A673 (cell line): ENCODE results near the gene NOS1AP. TPM values are rescaled to one million over a fixed set of nuclear protein-coding genes. Genes with fewer than 3 reads are reported as not detected.

ENCODE experiments used
- BruUV-seq: library from RNA; stranded (reverse); fragments of 400-500 nt; replicated peaks from 2 replicates; lab custom pipeline; 2021; lab: Mats Ljungman, UMichigan
- CTCF ChIA-PET: fragments of 300-600 bp; sonication (Branson Sonifier 250); formaldehyde crosslinking; loops from one replicate; lab custom pipeline; 2022; ENCODE audit warnings: antibody characterized with exemption; lab: Charles Lee
- POLR2A ChIA-PET: fragments of 300-600 bp; sonication (Branson Sonifier 250); formaldehyde crosslinking; loops from one replicate; lab custom pipeline; 2022; ENCODE audit warnings: antibody characterized with exemption; ENCODE audit not compliant: low non-redundant PET; lab: Charles Lee
- DNase-seq: peaks from one replicate; pipeline ENCODE4 v3.0.0-alpha.2; 2015; ENCODE audit warnings: low spot score
- H3K27ac ChIP-seq: fragments of 200-600 bp; sonication (generic); 2 replicates; pipeline ENCODE4 v1.5.1; 2016; ENCODE audit warnings: mixed run types, low read depth, mild to moderate bottlenecking, mixed read lengths, antibody characterized with exemption, low read length; ENCODE audit not compliant: poor library complexity, severe bottlenecking
- H3K27me3 ChIP-seq: fragments of 200-600 bp; sonication (generic); replicated peaks from 2 replicates; pipeline ENCODE4 v1.6.1; 2017; ENCODE audit warnings: mixed run types, low read depth, mild to moderate bottlenecking, mixed read lengths, antibody characterized with exemption, low read length; ENCODE audit not compliant: insufficient read depth, poor library complexity
- H3K36me3 ChIP-seq: fragments of 200-600 bp; sonication (generic); 2 replicates; pipeline ENCODE4 v1.6.1; 2016; ENCODE audit warnings: mixed run types, mild to moderate bottlenecking, mixed read lengths, antibody characterized with exemption, low read length; ENCODE audit not compliant: insufficient read depth, poor library complexity, severe bottlenecking
- H3K4me1 ChIP-seq: fragments of 200-600 bp; sonication (generic); 2 replicates; pipeline ENCODE4 v1.6.1; 2017; ENCODE audit warnings: mixed run types, mild to moderate bottlenecking, mixed read lengths, antibody characterized with exemption, low read length; ENCODE audit not compliant: insufficient read depth, poor library complexity, severe bottlenecking
- H3K4me3 ChIP-seq: fragments of 200-600 bp; sonication (generic); 2 replicates; pipeline ENCODE4 v1.5.1; 2016; ENCODE audit warnings: low read depth, mixed run types, mild to moderate bottlenecking, mixed read lengths, low read length; ENCODE audit not compliant: poor library complexity, severe bottlenecking
- H3K9me3 ChIP-seq: fragments of 200-600 bp; sonication (generic); 2 replicates; pipeline ENCODE4 v1.6.1; 2016; ENCODE audit warnings: mixed run types, low read depth, mild to moderate bottlenecking, mixed read lengths, antibody characterized with exemption, low read length; ENCODE audit not compliant: poor library complexity, severe bottlenecking
- CTCF ChIP-seq: fragments of 300-800, 200-600 bp; sonication (generic); conservative IDR thresholded peaks from 2 replicates; pipeline ENCODE4 v1.5.1; 2017; ENCODE audit warnings: low read depth, mild to moderate bottlenecking, antibody characterized with exemption, low read length, moderate library complexity, mixed read lengths
- EZH2 ChIP-seq: fragments of 200-600 bp; sonication (generic); IDR thresholded peaks from 2 replicates; pipeline ENCODE4 v1.6.1; 2017; ENCODE audit warnings: borderline replicate concordance, low read depth, mild to moderate bottlenecking, mixed read lengths, antibody characterized with exemption, low read length; ENCODE audit not compliant: poor library complexity, severe bottlenecking
- intact Hi-C: fragments of 100-400 bp; cut with micrococcal nuclease; formaldehyde crosslinking; loops from one replicate; pipeline ENCODE4 v1.10.0; 2022; ENCODE audit not compliant: unreplicated experiment
- total RNA-seq: library from RNA; stranded (reverse); gene quantifications from 2 replicates; pipeline ENCODE4 v1.2.3, GENCODE V29; 2021

NOS1AP gene
- total RNA-seq, 1 experiment from 2014 or later: 28.0 TPM

- H3K27ac ChIP-seq: no peak overlapping the region
- H3K36me3 ChIP-seq: no peaks in the 10 kb centered on the region
- H3K27me3 ChIP-seq: no peaks in the 10 kb centered on the region
- no peak overlapping the region for H3K4me3 ChIP-seq
- ChIA-PET POLR2A (no interaction called here), CTCF (no interaction called here)
- H3K9me3 ChIP-seq: no peaks in the 10 kb centered on the region
- intact Hi-C loops: no loop called here
- H3K4me1 ChIP-seq: peaks cover 7% of the 10 kb centered on the region
- no TSS peak for BruUV-seq
- DNase-seq: no peak
- TF ChIP-seq CTCF: no peak
- TF ChIP-seq EZH2: no peak
Observed at GRCh38 chr1:162315673-162316072, 246.2 kb downstream of the NOS1AP start.

GRCh38 chr1:162316187-162316586 lies 246.7 kb downstream of the NOS1AP start:
- no peak for TF ChIP-seq EZH2
- TF ChIP-seq CTCF: no peak
- Histone ChIP-seq H3K27me3 (no peaks in the 10 kb centered on the region), H3K27ac (no peak overlapping the region), H3K9me3 (no peaks in the 10 kb centered on the region), H3K4me1 (peaks cover 2% of the 10 kb centered on the region), H3K4me3 (no peak overlapping the region), H3K36me3 (no peaks in the 10 kb centered on the region)
- intact Hi-C loops: no loop called here
- no TSS peak for BruUV-seq
- CTCF ChIA-PET: no interaction called here
- POLR2A ChIA-PET: no interaction called here
- DNase-seq: no peak

DNA sequence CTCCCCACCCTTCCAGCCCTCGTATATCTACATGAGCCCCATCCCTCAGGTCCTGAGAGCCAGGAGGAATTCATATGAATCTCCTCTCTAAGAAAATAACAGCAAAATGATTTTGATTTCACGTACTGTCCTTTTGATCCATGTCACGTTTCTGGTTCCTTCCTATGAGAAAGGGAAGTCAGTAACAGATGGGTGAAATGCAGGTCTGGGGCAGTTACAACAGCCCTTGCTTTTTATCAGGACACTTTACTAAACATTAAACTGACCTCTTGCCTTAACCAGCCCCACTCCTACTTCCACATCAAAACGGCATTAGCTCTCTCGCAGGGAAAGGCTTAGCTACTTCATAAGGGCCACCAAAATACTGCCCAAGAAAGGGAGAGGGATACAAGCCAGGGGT lies 248.1 kb downstream of the NOS1AP start:
- TF ChIP-seq CTCF: no peak
- TF ChIP-seq EZH2: no peak
- ChIA-PET CTCF (no interaction called here), POLR2A (interaction anchor here (0.6 kb wide), 1 partner anchor 10 kb away, joined by 3 read pairs; no protein-coding TSS in a partner anchor)
- Histone ChIP-seq H3K36me3 (no peaks in the 10 kb centered on the region), H3K4me1 (no peaks in the 10 kb centered on the region), H3K27ac (no peak overlapping the region), H3K4me3 (no peak overlapping the region), H3K9me3 (no peaks in the 10 kb centered on the region), H3K27me3 (no peaks in the 10 kb centered on the region)
- intact Hi-C loops: no loop called here
- no TSS peak for BruUV-seq
- DNase-seq: no peak
